ENCODE measurements around the gene JSRP1. TPM values are rescaled to one million over a fixed set of nuclear protein-coding genes. Genes with fewer than 3 reads are reported as not detected.

JSRP1 gene
- total and polyA plus RNA-seq, 2 experiments from 2014 or later: 2.4 to 3.1 TPM

DNA sequence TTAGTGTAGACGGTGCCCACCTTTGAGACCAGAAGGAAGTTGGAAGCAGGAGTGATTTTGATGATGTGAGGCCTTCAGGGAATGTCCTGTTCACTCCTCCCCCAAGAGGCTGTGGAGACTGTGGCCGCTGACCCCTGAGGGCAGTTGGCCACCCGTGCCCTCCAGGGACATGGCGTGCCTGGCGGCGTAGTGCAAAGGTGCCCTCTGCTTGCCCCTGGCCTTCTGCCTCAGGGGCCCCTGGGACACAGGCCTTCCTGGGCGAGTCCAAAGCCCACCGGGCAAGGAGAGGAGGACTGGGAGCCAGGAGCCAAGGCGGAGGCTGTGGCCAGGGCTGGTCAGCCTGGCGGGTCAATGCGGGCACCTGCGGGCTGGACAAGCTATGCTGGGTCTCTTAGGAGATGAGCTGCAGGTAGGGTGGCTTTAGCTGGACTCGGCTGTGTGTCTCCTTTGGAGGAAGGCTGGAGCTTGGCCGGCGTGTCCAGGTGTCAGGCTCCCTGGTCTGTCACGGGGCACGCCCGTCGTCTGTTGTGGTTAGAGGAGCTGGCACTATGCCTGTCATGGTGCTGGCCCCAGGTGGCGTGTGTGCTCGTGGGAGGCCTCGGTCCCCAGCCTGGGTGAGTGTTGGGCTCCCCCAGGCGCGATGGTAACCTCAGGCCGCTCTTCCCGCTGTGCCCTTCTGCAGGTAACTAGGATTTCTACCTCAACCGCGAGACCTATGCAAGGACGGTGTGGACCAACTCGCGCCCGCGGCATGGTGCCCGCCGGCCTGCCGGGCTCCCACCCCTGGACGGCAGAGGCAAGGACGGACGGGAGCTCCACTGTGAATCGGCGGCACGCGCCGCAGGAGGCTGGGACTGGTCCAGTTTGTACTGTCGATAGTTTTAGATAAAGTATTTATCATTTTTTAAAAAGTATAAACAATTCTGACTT, 26.8 kb downstream of the JSRP1 start (continued):
- TF ChIP-seq, protein P1, sequence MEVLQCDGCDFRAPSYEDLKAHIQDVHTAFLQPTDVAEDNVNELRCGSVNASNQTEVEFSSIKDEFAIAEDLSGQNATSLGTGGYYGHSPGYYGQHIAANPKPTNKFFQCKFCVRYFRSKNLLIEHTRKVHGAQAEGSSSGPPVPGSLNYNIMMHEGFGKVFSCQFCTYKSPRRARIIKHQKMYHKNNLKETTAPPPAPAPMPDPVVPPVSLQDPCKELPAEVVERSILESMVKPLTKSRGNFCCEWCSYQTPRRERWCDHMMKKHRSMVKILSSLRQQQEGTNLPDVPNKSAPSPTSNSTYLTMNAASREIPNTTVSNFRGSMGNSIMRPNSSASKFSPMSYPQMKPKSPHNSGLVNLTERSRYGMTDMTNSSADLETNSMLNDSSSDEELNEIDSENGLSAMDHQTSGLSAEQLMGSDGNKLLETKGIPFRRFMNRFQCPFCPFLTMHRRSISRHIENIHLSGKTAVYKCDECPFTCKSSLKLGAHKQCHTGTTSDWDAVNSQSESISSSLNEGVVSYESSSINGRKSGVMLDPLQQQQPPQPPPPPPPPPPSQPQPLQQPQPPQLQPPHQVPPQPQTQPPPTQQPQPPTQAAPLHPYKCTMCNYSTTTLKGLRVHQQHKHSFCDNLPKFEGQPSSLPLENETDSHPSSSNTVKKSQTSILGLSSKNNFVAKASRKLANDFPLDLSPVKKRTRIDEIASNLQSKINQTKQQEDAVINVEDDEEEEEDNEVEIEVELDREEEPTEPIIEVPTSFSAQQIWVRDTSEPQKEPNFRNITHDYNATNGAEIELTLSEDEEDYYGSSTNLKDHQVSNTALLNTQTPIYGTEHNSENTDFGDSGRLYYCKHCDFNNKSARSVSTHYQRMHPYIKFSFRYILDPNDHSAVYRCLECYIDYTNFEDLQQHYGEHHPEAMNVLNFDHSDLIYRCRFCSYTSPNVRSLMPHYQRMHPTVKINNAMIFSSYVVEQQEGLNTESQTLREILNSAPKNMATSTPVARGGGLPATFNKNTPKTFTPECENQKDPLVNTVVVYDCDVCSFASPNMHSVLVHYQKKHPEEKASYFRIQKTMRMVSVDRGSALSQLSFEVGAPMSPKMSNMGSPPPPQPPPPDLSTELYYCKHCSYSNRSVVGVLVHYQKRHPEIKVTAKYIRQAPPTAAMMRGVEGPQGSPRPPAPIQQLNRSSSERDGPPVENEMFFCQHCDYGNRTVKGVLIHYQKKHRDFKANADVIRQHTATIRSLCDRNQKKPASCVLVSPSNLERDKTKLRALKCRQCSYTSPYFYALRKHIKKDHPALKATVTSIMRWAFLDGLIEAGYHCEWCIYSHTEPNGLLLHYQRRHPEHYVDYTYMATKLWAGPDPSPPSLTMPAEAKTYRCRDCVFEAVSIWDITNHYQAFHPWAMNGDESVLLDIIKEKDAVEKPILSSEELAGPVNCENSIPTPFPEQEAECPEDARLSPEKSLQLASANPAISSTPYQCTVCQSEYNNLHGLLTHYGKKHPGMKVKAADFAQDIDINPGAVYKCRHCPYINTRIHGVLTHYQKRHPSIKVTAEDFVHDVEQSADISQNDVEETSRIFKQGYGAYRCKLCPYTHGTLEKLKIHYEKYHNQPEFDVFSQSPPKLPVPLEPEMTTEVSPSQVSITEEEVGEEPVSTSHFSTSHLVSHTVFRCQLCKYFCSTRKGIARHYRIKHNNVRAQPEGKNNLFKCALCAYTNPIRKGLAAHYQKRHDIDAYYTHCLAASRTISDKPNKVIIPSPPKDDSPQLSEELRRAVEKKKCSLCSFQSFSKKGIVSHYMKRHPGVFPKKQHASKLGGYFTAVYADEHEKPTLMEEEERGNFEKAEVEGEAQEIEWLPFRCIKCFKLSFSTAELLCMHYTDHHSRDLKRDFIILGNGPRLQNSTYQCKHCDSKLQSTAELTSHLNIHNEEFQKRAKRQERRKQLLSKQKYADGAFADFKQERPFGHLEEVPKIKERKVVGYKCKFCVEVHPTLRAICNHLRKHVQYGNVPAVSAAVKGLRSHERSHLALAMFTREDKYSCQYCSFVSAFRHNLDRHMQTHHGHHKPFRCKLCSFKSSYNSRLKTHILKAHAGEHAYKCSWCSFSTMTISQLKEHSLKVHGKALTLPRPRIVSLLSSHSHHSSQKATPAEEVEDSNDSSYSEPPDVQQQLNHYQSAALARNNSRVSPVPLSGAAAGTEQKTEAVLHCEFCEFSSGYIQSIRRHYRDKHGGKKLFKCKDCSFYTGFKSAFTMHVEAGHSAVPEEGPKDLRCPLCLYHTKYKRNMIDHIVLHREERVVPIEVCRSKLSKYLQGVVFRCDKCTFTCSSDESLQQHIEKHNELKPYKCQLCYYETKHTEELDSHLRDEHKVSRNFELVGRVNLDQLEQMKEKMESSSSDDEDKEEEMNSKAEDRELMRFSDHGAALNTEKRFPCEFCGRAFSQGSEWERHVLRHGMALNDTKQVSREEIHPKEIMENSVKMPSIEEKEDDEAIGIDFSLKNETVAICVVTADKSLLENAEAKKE (CRISPR knock-in tag; IDR thresholded peaks at IDR 0.05): no peak
- TF ChIP-seq, protein P2, sequence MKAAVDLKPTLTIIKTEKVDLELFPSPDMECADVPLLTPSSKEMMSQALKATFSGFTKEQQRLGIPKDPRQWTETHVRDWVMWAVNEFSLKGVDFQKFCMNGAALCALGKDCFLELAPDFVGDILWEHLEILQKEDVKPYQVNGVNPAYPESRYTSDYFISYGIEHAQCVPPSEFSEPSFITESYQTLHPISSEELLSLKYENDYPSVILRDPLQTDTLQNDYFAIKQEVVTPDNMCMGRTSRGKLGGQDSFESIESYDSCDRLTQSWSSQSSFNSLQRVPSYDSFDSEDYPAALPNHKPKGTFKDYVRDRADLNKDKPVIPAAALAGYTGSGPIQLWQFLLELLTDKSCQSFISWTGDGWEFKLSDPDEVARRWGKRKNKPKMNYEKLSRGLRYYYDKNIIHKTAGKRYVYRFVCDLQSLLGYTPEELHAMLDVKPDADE (IDR thresholded peaks at IDR 0.05): no peak
- no peak for TF ChIP-seq ZNF331 (CRISPR knock-in tag; IDR thresholded peaks at IDR 0.05; ENCODE audit: low read depth)

DNA sequence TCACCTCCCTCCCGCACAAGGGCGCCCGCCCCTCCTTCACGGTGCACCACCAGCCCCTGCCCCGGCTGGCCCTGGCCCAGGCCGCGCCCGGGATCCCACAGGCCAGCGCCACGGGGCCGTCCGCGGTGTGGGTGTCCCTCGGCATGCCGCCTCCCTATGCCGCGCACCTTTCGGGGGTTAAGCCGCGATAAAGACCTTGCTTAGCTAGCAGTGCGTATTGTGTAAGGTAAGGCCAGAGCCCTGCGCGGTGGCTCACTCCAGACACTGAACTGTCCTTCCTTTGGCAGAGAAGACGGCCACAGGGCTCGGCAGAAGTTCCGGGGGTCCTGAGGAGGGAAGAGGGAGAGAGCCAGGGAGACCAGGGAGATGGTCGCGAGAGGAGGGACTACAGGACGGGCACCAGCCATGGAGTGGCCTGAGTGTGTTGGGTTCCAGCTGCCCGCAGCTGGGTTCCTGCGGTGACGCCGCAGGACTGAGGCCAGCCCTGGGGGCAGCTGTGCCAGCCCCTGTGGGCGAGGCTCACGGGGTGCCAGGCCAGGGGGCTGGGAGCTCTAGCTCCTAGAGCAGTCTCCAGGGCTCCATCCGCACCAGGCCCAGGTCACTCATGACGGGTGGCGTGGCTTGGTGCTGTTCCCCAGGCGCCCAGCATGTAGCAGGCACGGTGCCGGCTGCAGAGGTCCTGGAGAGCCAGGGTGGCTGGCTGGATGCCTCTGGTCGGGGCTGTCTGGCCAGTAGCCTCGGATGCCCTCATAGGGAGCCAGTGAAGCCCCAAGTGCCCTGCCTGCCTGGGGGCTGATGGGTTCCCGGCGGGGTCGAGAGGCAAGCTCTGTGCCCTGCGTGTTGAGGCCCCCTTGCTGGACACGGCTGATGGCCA, 27.8 kb downstream of the JSRP1 start:
- Histone ChIP-seq H3K4me2 (no peak overlapping the region), H3K27ac (ENCODE audit: low read depth) (no peak overlapping the region), H3F3A (replicated peaks; ENCODE audit: low read depth) (0 out of 2 replicates have a peak, but pooled peaks cover 7% of the 10 kb centered on the region), H3K9me2 (ENCODE audit: insufficient read depth) (no peaks in the 10 kb centered on the region), H4K20me1 (replicated peaks; ENCODE audit: insufficient read depth) (peaks cover 5% of the 10 kb centered on the region; the same call in 1 of the 2 replicates), H3K27me3 (ENCODE audit: insufficient read depth) (no peaks in the 10 kb centered on the region), H3K4me3 (no peak overlapping the region), H2AFZ (no peak overlapping the region), H3K79me2 (replicated peaks; ENCODE audit: insufficient read depth) (no peaks in the 10 kb centered on the region), H3K36me3 (ENCODE audit: insufficient read depth) (no peaks in the 10 kb centered on the region; the same call in 1 of the 2 replicates), H3K4me1 (ENCODE audit: insufficient read depth) (no peaks in the 10 kb centered on the region)
- Mint-ChIP-seq H3K4me1 (no peaks in the 10 kb centered on the region), H3K27me3 (ENCODE audit: insufficient read depth, low read depth, poor library complexity) (peaks cover 8% of the 10 kb centered on the region), H3K9me3 (no peaks in the 10 kb centered on the region), H3K4me3 (no peak overlapping the region), H3K36me3 (ENCODE audit: low read depth) (peaks cover 40% of the 10 kb centered on the region), H3K27ac (no peak overlapping the region; the same call in 1 of the 2 replicates)
- ATAC-seq (no peak), DNase-seq (ENCODE audit: low spot score) (no peak)
- TF ChIP-seq EZH2 (IDR thresholded peaks at IDR 0.05; ENCODE audit: low read depth, unreplicated experiment): no peak
- TF ChIP-seq, protein P1 (CRISPR knock-in tag; IDR thresholded peaks at IDR 0.05): no peak

Measured in GM23338 (cell line).